T-cell (primary cell): ENCODE results near the gene DDR2. TPM values are rescaled to one million over a fixed set of nuclear protein-coding genes. Genes with fewer than 3 reads are reported as not detected.

Experiments
- ATAC-seq, 4 experiments: fragments of 200-7000 bp in 3 of 4; fragments of 150-1000 bp in 1 of 4; cut with Tn5 transposase; replicated peaks in 1 of 4; 1 replicate in 3 of 4; 2 replicates in 1 of 4; pipeline ENCODE4 v1.10.0; 2021; ENCODE audit warnings: moderate library complexity in 3 of 4, mild to moderate bottlenecking in 2 of 4, moderate number of reproducible peaks in 1 of 4
- CTCF ChIA-PET, 2 donors: fragments of 300-600 bp; sonication (Branson Sonifier 250); formaldehyde crosslinking; loops; one replicate each; lab custom pipeline; 2022; ENCODE audit warnings: antibody characterized with exemption in 2 of 2; lab: Charles Lee
- POLR2A ChIA-PET, 2 donors: fragments of 300-600 bp; sonication (Branson Sonifier 250); formaldehyde crosslinking; loops; one replicate each; lab custom pipeline; 2022; ENCODE audit warnings: antibody characterized with exemption in 2 of 2; lab: Charles Lee
- DNase-seq, 35 experiments: peaks; one replicate each; pipeline versions ENCODE4 v3.0.0 to v3.0.0-alpha.2; 2013 to 2023
- H3K27ac ChIP-seq: one replicate; pipeline ENCODE4 v1.5.1; 2013; ENCODE audit warnings: low read length
- H3K27me3 ChIP-seq, 2 experiments: replicated peaks in 1 of 2; 1 replicate in 1 of 2; 2 replicates in 1 of 2; pipeline versions ENCODE4 v1.6.1 to v1.7.0; 2013; ENCODE audit warnings: low read length in 1 of 2, mixed read lengths in 1 of 2; ENCODE audit not compliant: control insufficient read depth in 2 of 2, insufficient read depth in 2 of 2; ENCODE audit errors: extremely low read depth in 1 of 2
- H3K36me3 ChIP-seq, 2 donors: 1 replicate in 1 of 2; 2 replicates in 1 of 2; pipeline versions ENCODE4 v1.6.1 to v1.7.0; 2013; ENCODE audit warnings: low read length in 1 of 2; ENCODE audit not compliant: control insufficient read depth in 2 of 2, insufficient read depth in 1 of 2; ENCODE audit errors: extremely low read depth in 1 of 2
- H3K4me1 ChIP-seq, 2 experiments: 1 replicate in 1 of 2; 2 replicates in 1 of 2; pipeline versions ENCODE4 v1.6.1 to v1.7.0; 2013; ENCODE audit warnings: low read length in 2 of 2, mixed read lengths in 1 of 2; ENCODE audit not compliant: insufficient read depth in 2 of 2, control insufficient read depth in 1 of 2; ENCODE audit errors: extremely low read depth in 1 of 2
- H3K4me3 ChIP-seq, 2 donors: 1 replicate in 1 of 2; 2 replicates in 1 of 2; pipeline versions ENCODE4 v1.5.1 to v1.7.0; 2013; ENCODE audit warnings: mild to moderate bottlenecking in 2 of 2, low read length in 1 of 2, moderate library complexity in 1 of 2; ENCODE audit not compliant: control insufficient read depth in 1 of 2; ENCODE audit errors: extremely low read depth in 1 of 2
- H3K9me3 ChIP-seq: 2 replicates; pipeline ENCODE4 v1.7.0; 2013
- H3K27ac Mint-ChIP-seq, 2 donors: one replicate each; pipeline ENCODE4 v1.8.0; 2020 to 2021; ENCODE audit warnings: mild to moderate bottlenecking in 2 of 2, mixed read lengths in 2 of 2
- H3K27me3 Mint-ChIP-seq, 2 donors: one replicate each; pipeline ENCODE4 v1.8.0; 2021 to 2022; ENCODE audit warnings: mixed read lengths in 2 of 2
- H3K36me3 Mint-ChIP-seq: one replicate; pipeline ENCODE4 v1.8.0; 2021; ENCODE audit warnings: mixed read lengths
- H3K4me1 Mint-ChIP-seq, 3 donors: one replicate each; pipeline ENCODE4 v1.8.0; 2020 to 2022; ENCODE audit warnings: mixed read lengths in 3 of 3, mild to moderate bottlenecking in 1 of 3
- H3K4me3 Mint-ChIP-seq, 3 donors: one replicate each; pipeline ENCODE4 v1.8.0; 2020 to 2022; ENCODE audit warnings: mild to moderate bottlenecking in 3 of 3, mixed read lengths in 3 of 3, moderate library complexity in 3 of 3
- H3K9me3 Mint-ChIP-seq, 3 donors: one replicate each; pipeline ENCODE4 v1.8.0; 2020 to 2022; ENCODE audit warnings: mixed read lengths in 3 of 3
- WGBS: methylation state at CpG from one replicate; pipeline ENCODE4 v1.1.5; 2013; ENCODE audit warnings: missing lambda C conversion rate; ENCODE audit not compliant: insufficient coverage; 5-methylcytosine and 5-hydroxymethylcytosine counted together
- total RNA-seq, 35 experiments: library from RNA in 6 of 35; stranded (reverse) in 6 of 35; fragments of 120-200 nt in 1 of 35; gene quantifications; one replicate each; pipeline versions ENCODE4 v1.2.1 to v1.2.4 and lab custom pipeline; 2013 to 2026

Gene DDR2
- total RNA-seq, 5 donors from 2014 or later (not counting 1 experiment from before 2014, with no cell fraction given) = 0.28 to 0.67 (median 0.59) TPM

- Mint-ChIP-seq H3K9me3 (no peaks in the 10 kb centered on the region), H3K4me1 (no peaks in the 10 kb centered on the region)
These were observed 13.4 kb downstream of the DDR2 start for GRCh38 chr1:162645666-162646065.

GRCh38 chr1:162649583-162649982 is 17.3 kb downstream of the DDR2 start:
- Histone ChIP-seq H3K4me1 (no peaks in the 10 kb centered on the region), H3K9me3 (no peaks in the 10 kb centered on the region), H3K4me3 (no peak overlapping the region), H3K27me3 (no peaks in the 10 kb centered on the region), H3K27ac (no peak overlapping the region), H3K36me3 (no peaks in the 10 kb centered on the region)
- POLR2A ChIA-PET = interaction anchor here in 1 of 2 donors (0.5 kb wide), 1 partner anchor 346 kb away, joined by 3 read pairs; no protein-coding TSS in a partner anchor
- peaks cover 8 to 15% of the 10 kb centered on the region in 2 donors for H3K27me3 Mint-ChIP-seq
- no peak overlapping the region for H3K4me3 Mint-ChIP-seq
- no peaks in the 10 kb centered on the region for H3K4me1 Mint-ChIP-seq
- no peak overlapping the region for H3K27ac Mint-ChIP-seq
- WGBS = no CpG with 5 or more reads among the region's 3 CpGs
- no peaks in the 10 kb centered on the region for H3K9me3 Mint-ChIP-seq
- no peak for ATAC-seq
- no peak for DNase-seq
- H3K36me3 Mint-ChIP-seq = peaks cover 2% of the 10 kb centered on the region
- CTCF ChIA-PET = no interaction called here

More at GRCh38 chr1:162645666-162646065, 13.4 kb downstream of the DDR2 start:
- Histone ChIP-seq H3K4me3 (no peak overlapping the region), H3K4me1 (no peaks in the 10 kb centered on the region), H3K27ac (no peak overlapping the region), H3K36me3 (no peaks in the 10 kb centered on the region), H3K27me3 (peaks cover 0 to 2% of the 10 kb centered on the region in 2 experiments), H3K9me3 (no peaks in the 10 kb centered on the region)
- CTCF ChIA-PET = no interaction called here
- no peak for DNase-seq
- H3K27me3 Mint-ChIP-seq = peaks cover 11 to 12% of the 10 kb centered on the region in 2 donors
- 93% methylated on average over 3 of the region's 4 CpGs for WGBS
- POLR2A ChIA-PET = no interaction called here
- no peak overlapping the region for H3K4me3 Mint-ChIP-seq
- no peak for ATAC-seq
- H3K36me3 Mint-ChIP-seq = no peaks in the 10 kb centered on the region
- H3K27ac Mint-ChIP-seq = no peak overlapping the region

- H3K9me3 ChIP-seq = no peaks in the 10 kb centered on the region
- ChIA-PET POLR2A (no interaction called here), CTCF (no interaction called here)
- no peak for DNase-seq
- Mint-ChIP-seq H3K27ac (no peak overlapping the region), H3K4me1 (no peaks in the 10 kb centered on the region), H3K9me3 (no peaks in the 10 kb centered on the region), H3K4me3 (no peak overlapping the region), H3K27me3 (peaks cover 3 to 21% of the 10 kb centered on the region in 2 donors), H3K36me3 (peaks cover 2% of the 10 kb centered on the region)
- H3K4me1 ChIP-seq = no peaks in the 10 kb centered on the region
- H3K27me3 ChIP-seq = peaks cover 0 to 8% of the 10 kb centered on the region in 2 experiments
- H3K27ac ChIP-seq = no peak overlapping the region
- no peak overlapping the region for H3K4me3 ChIP-seq
- ATAC-seq = no peak
- no peaks in the 10 kb centered on the region for H3K36me3 ChIP-seq
- 100% methylated on average over 1 of the region's 5 CpGs for WGBS
These were observed 22.8 kb downstream of the DDR2 start for GRCh38 chr1:162654915-162655620.

- Histone ChIP-seq H3K4me1 (no peaks in the 10 kb centered on the region), H3K27me3 (peaks cover 0 to 8% of the 10 kb centered on the region in 2 experiments), H3K4me3 (no peak overlapping the region), H3K36me3 (no peaks in the 10 kb centered on the region), H3K27ac (no peak overlapping the region), H3K9me3 (no peaks in the 10 kb centered on the region)
- DNase-seq = no peak
- H3K27me3 Mint-ChIP-seq = peaks cover 3 to 19% of the 10 kb centered on the region in 2 donors
- ChIA-PET POLR2A (no interaction called here), CTCF (no interaction called here)
- ATAC-seq = no peak
- no peak overlapping the region for H3K4me3 Mint-ChIP-seq
- H3K36me3 Mint-ChIP-seq = peaks cover under 1% of the 10 kb centered on the region
- WGBS = no CpG with 5 or more reads among the region's 1 CpG
- H3K4me1 Mint-ChIP-seq = no peaks in the 10 kb centered on the region
- no peak overlapping the region for H3K27ac Mint-ChIP-seq
- no peaks in the 10 kb centered on the region for H3K9me3 Mint-ChIP-seq
These were observed 24.0 kb downstream of the DDR2 start for GRCh38 chr1:162656266-162656665.

- no peaks in the 10 kb centered on the region for H3K36me3 ChIP-seq
- H3K36me3 Mint-ChIP-seq = no peaks in the 10 kb centered on the region
- H3K27ac ChIP-seq = no peak overlapping the region
- POLR2A ChIA-PET = no interaction called here
- CTCF ChIA-PET = no interaction called here
- no peak overlapping the region for H3K27ac Mint-ChIP-seq
- no peaks in the 10 kb centered on the region for H3K9me3 ChIP-seq
- no CpG with 5 or more reads among the region's 2 CpGs for WGBS
- DNase-seq (no peak), ATAC-seq (no peak)
- H3K4me1 Mint-ChIP-seq = no peaks in the 10 kb centered on the region
- H3K27me3 Mint-ChIP-seq = peaks cover 3 to 22% of the 10 kb centered on the region in 2 donors
- peaks cover 0 to 8% of the 10 kb centered on the region in 2 experiments for H3K27me3 ChIP-seq
- no peak overlapping the region for H3K4me3 Mint-ChIP-seq
- H3K4me1 ChIP-seq = no peaks in the 10 kb centered on the region
- no peaks in the 10 kb centered on the region for H3K9me3 Mint-ChIP-seq
- no peak overlapping the region for H3K4me3 ChIP-seq
These were observed 28.3 kb downstream of the DDR2 start for GRCh38 chr1:162660574-162660973.

GRCh38 chr1:162661336-162661735 is 29.1 kb downstream of the DDR2 start:
- Histone ChIP-seq H3K9me3 (no peaks in the 10 kb centered on the region), H3K27me3 (peaks cover 0 to 8% of the 10 kb centered on the region in 2 experiments), H3K36me3 (no peaks in the 10 kb centered on the region), H3K4me1 (no peaks in the 10 kb centered on the region), H3K4me3 (no peak overlapping the region), H3K27ac (no peak overlapping the region)
- ChIA-PET POLR2A (no interaction called here), CTCF (no interaction called here)
- DNase-seq (no peak), ATAC-seq (no peak)
- H3K36me3 Mint-ChIP-seq = no peaks in the 10 kb centered on the region
- no peak overlapping the region for H3K27ac Mint-ChIP-seq
- H3K27me3 Mint-ChIP-seq = peaks cover 3 to 21% of the 10 kb centered on the region in 2 donors
- H3K4me1 Mint-ChIP-seq = no peaks in the 10 kb centered on the region
- H3K9me3 Mint-ChIP-seq = no peaks in the 10 kb centered on the region
- no peak overlapping the region for H3K4me3 Mint-ChIP-seq
- 85% methylated on average over 3 of the region's 4 CpGs for WGBS
